Fibroblast of the aortic adventitia (primary cell): ENCODE results near the gene SIDT1. TPM values are rescaled to one million over a fixed set of nuclear protein-coding genes. Genes with fewer than 3 reads are reported as not detected.

ENCODE experiments used
- DNase-seq: peaks from one replicate; pipeline ENCODE4 v3.0.0-alpha.2; 2010; ENCODE audit warnings: low read depth
- H3K4me3 ChIP-seq: 2 replicates; pipeline ENCODE4 v1.5.1; 2011; ENCODE audit warnings: low read depth, mild to moderate bottlenecking, control low read depth, low read length, moderate library complexity
- small RNA-seq: library from RNA; depleted of rRNA; stranded (forward); fragments of <200 nt; gene quantifications from one replicate; pipeline ENCODE3, GENCODE V24; 2012
- total RNA-seq: library from RNA; depleted of rRNA; stranded (reverse); fragments of >200 nt; gene quantifications from 2 replicates; pipeline ENCODE4 v1.2.3, GENCODE V29; 2012; ENCODE audit warnings: low replicate concordance
- TF ChIP-seq, protein P1 (sequence below): IDR thresholded peaks from 2 replicates; pipeline ENCODE4 v1.5.1; 2011; ENCODE audit warnings: mild to moderate bottlenecking, low read length, control low read depth, inconsistent platforms; ENCODE audit not compliant: insufficient read depth

Gene SIDT1
- total RNA-seq, 1 donor = not detected

DNA sequence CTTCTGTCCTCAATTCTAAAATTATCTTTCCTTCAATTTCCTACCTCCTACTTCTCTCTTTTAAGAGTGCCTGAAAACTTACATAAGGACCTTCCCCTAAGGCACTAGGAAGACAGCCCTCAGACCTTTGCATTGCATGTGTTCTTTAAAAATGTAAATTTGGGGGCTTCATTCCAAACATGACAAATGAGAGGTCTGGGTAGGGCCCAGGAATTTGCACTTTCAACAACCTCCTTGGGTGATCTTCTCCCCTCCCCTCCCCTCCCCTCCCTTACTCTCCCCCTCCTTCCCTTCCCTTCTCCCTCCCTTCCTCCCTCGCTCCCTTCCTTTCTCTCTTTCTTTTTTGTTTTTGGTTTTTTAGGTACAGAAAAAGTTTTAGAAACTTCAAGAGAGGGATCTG, 145.4 kb downstream of the SIDT1 start:
- no peak for DNase-seq
- no peak overlapping the region for H3K4me3 ChIP-seq
- TF ChIP-seq, protein P1, sequence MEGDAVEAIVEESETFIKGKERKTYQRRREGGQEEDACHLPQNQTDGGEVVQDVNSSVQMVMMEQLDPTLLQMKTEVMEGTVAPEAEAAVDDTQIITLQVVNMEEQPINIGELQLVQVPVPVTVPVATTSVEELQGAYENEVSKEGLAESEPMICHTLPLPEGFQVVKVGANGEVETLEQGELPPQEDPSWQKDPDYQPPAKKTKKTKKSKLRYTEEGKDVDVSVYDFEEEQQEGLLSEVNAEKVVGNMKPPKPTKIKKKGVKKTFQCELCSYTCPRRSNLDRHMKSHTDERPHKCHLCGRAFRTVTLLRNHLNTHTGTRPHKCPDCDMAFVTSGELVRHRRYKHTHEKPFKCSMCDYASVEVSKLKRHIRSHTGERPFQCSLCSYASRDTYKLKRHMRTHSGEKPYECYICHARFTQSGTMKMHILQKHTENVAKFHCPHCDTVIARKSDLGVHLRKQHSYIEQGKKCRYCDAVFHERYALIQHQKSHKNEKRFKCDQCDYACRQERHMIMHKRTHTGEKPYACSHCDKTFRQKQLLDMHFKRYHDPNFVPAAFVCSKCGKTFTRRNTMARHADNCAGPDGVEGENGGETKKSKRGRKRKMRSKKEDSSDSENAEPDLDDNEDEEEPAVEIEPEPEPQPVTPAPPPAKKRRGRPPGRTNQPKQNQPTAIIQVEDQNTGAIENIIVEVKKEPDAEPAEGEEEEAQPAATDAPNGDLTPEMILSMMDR = no peak

DNA sequence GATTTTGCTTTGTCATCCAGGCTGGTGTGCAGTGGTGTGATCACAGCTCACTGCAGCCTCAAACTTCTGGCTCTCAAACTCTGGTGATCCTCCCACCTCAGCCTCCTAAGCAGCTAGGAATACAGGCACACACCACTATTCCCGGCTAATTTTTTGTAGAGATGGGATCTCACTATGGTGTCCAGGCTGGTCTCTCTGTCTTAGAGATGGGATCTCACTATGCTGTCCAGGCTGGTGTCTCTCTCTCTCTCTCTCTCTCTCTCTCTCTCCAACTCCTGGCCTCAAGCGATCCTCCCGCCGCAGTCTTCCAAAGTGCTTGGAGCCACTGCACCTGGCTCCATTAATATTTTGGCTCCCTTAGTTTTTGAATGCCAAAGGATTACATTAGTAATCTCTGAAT, 146.4 kb downstream of the SIDT1 start:
- no peak overlapping the region for H3K4me3 ChIP-seq
- no peak for DNase-seq
- TF ChIP-seq, protein P1 = no peak

Small RNAs within 50 kb of the gene (small RNA-seq; reads per million reads assigned to genes)
- gene MIR4446 = not detected
- not detected for gene RN7SL767P

Other genes with a start within 250 kb of the SIDT1 start
- 5.1 and 11.0 TPM in 2 replicates for gene CFAP44, start 91.1 kb upstream of the SIDT1 start, total RNA-seq
- 16.7 and 25.9 TPM in 2 replicates for gene SPICE1, start 17.4 kb upstream of the SIDT1 start, total RNA-seq
- gene USF3, start 164.1 kb downstream of the SIDT1 start, total RNA-seq = 4.5 and 12.9 TPM in 2 replicates
- gene NAA50, start 213.7 kb downstream of the SIDT1 start, total RNA-seq = 142 and 242 TPM in 2 replicates
- 63.5 and 81.0 TPM in 2 replicates for gene ATP6V1A, start 214.5 kb downstream of the SIDT1 start, total RNA-seq